ENCODE results near the gene CMTM4.

DNA sequence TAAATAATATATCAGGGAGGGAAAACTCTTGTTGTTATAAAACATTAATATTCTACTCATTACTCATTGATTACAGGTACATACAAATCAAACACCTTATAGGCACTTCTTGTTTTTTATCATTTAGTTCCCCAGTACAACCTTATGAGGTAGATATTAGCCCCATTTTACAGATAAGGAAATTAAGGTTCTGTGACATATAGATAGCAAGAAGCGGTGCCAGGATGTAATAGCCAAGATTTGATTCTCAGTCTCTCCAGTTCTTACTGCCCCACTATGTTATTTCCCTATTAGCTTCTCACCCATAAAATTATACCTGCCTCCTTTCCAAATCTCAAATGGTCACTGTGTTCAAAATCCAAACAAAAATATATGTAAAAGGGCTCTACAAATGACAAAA lies 55.2 kb downstream of the CMTM4 start:
- TF ChIP-seq, protein P1, sequence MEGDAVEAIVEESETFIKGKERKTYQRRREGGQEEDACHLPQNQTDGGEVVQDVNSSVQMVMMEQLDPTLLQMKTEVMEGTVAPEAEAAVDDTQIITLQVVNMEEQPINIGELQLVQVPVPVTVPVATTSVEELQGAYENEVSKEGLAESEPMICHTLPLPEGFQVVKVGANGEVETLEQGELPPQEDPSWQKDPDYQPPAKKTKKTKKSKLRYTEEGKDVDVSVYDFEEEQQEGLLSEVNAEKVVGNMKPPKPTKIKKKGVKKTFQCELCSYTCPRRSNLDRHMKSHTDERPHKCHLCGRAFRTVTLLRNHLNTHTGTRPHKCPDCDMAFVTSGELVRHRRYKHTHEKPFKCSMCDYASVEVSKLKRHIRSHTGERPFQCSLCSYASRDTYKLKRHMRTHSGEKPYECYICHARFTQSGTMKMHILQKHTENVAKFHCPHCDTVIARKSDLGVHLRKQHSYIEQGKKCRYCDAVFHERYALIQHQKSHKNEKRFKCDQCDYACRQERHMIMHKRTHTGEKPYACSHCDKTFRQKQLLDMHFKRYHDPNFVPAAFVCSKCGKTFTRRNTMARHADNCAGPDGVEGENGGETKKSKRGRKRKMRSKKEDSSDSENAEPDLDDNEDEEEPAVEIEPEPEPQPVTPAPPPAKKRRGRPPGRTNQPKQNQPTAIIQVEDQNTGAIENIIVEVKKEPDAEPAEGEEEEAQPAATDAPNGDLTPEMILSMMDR (IDR thresholded peaks at IDR 0.05) = no peak
- TF ChIP-seq POLR2A (IDR thresholded peaks at IDR 0.05) = no peak

All from uterus (tissue), 2 donors.